ENCODE results near the gene INPP5K.
"Not testable (repeated sequence)": the region's sequence is repeated elsewhere in the genome, so short reads cannot be mapped to it uniquely, and the experiment has no call there.

Gene INPP5K

DNA sequence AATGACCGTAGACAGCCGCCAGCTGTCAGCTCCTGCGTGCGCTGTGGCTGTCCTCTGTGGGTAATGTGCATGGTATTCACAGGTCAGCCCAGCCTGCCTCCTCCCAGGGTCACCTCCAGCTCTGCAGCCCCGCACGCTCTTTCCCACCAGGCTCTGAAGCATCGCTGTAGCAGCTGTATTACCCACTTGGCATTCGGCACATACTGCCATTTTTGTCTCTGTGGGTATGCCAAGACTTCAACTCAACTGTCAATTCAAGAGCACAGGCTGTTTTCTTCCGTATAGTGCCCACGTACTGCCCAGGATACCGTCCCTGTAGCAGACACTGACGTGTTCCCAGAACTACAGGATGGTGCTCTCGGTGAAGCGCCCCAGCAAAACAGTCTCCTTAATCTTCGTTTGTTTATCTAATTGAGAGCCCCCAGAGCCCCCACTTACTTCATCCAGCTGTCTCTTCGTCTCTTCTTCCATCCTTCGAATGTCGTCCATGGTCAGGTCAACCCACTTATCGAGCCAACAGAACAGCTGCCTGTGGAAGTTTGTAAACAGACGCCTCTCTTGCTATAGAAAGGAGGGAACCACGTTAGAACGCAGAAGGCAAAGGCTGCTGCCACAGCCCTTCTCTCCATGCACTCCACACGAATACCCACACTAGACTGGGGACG, 17.4 kb upstream of the INPP5K start:
- no peak overlapping the region for H3K4me3 ChIP-seq (ENCODE audit: low read depth, low read length)
- no peak for DNase-seq (ENCODE audit: low read depth, low spot score)
- in situ Hi-C loops (cut with HindIII; ENCODE audit: low sequenced_read_pairs): no loop called here
- TF ChIP-seq, protein P1, sequence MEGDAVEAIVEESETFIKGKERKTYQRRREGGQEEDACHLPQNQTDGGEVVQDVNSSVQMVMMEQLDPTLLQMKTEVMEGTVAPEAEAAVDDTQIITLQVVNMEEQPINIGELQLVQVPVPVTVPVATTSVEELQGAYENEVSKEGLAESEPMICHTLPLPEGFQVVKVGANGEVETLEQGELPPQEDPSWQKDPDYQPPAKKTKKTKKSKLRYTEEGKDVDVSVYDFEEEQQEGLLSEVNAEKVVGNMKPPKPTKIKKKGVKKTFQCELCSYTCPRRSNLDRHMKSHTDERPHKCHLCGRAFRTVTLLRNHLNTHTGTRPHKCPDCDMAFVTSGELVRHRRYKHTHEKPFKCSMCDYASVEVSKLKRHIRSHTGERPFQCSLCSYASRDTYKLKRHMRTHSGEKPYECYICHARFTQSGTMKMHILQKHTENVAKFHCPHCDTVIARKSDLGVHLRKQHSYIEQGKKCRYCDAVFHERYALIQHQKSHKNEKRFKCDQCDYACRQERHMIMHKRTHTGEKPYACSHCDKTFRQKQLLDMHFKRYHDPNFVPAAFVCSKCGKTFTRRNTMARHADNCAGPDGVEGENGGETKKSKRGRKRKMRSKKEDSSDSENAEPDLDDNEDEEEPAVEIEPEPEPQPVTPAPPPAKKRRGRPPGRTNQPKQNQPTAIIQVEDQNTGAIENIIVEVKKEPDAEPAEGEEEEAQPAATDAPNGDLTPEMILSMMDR (IDR thresholded peaks at IDR 0.05; ENCODE audit: low read depth, low read length): no peak

DNA sequence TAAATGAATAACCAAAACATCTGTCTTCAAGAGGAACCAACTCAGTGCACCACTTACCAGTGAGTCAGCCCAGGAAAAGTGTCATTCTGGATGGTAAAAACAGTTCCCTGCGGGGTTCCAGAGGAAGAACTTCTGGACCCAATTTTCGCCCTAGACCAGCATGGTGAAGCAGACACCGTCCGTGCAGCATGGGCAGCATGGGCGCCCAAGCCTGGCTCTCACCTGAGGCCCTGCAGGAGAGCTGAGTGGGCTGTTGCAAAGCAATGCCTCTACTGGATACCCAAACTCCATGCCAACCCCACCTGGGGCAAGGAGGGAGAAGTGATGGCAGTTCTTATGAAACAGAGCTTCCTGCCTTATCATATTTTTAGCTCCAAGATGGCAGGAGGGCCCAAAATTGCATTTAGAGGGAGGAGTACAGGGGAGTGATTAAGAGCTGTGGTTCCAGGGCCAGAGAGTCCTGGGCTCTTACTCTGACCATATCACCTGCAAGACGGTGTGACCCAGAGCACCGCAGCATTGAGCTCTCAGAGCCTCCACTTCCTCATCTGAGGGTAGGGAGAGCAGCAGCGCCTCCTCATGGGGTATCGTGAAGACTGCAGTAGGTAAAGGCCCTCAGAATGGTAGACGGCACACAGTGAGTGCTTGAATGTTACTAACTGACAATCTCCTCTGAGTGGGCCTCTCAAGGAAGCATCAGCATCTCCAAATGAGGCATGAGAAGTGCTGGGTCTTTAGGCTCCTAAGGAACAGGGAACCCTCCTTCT, 16.6 kb upstream of the INPP5K start:
- DNase-seq (ENCODE audit: low read depth, low spot score): no peak
- in situ Hi-C loops (cut with HindIII; ENCODE audit: low sequenced_read_pairs): no loop called here
- TF ChIP-seq, protein P1 (IDR thresholded peaks at IDR 0.05; ENCODE audit: low read depth, low read length): peak; percentile 35
- no peak overlapping the region for H3K4me3 ChIP-seq (ENCODE audit: low read depth, low read length)

DNA sequence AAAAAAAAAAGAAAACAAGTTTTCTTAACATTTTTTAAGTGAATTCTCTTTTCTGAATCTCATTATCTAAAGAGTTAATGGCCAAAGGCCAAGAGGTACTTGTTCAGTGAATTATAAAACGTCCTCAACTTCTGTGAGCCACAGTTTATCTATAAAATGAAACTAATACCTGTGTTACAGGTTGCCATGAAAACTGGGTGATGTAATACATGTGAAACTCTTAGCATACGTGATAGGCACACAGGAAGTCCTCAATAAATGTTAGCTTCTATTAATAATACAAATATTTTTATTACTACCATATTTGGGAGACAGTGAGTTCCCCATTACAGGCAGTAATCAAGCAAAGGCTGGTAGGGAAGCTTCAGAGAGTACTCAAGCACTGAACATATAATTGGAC, 13.5 kb upstream of the INPP5K start:
- TF ChIP-seq, protein P1 (IDR thresholded peaks at IDR 0.05; ENCODE audit: low read depth, low read length): no peak
- DNase-seq (ENCODE audit: low read depth, low spot score): no peak
- in situ Hi-C loops (cut with HindIII; ENCODE audit: low sequenced_read_pairs): no loop called here
- H3K4me3 ChIP-seq (ENCODE audit: low read depth, low read length): no peak overlapping the region

DNA sequence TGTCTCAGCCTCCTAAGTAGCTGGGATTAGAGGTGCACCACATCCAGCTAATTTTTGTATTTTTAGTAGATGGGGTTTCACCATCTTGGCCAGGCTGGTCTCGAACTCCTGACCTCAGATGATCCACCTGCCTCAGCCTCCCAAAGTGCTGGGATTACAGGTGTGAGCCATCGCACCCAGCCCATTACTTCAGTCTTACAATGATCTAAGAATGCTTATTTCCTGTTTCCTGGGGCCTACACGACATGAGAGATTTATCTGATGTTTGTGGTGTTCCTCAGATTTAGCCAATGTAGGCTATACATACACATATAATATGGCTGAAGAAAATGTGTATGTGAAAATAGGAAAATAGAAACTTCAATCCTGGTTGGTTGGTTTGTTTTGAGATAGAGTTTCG, 10.5 kb upstream of the INPP5K start:
- DNase-seq (ENCODE audit: low read depth, low spot score); in situ Hi-C loops (cut with HindIII; ENCODE audit: low sequenced_read_pairs); H3K4me3 ChIP-seq (ENCODE audit: low read depth, low read length): not testable (repeated sequence)

DNA sequence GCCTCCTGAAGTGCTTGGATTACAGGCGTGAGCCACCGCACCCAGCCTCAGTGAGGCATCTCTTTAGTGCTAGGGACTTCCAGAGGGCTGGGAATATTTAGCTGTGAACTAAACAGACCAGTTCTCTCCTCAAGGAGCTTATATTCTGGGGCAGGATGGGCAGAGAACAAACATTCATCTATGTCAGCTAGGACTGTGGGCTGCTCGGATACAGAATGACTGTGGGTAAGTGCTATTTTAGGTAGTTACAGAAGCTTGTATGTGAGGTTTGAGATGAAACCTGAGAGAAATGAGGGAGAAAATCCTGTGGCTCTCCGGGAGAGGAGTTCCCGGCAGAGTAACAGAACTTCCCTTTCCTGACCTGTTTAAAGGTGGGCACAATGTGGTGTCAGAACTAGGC, 6.2 kb upstream of the INPP5K start:
- no peak overlapping the region for H3K4me3 ChIP-seq (ENCODE audit: low read depth, low read length)
- DNase-seq (ENCODE audit: low read depth, low spot score): no peak
- in situ Hi-C loops (cut with HindIII; ENCODE audit: low sequenced_read_pairs): no loop called here
- TF ChIP-seq, protein P1 (IDR thresholded peaks at IDR 0.05; ENCODE audit: low read depth, low read length): no peak

DNA sequence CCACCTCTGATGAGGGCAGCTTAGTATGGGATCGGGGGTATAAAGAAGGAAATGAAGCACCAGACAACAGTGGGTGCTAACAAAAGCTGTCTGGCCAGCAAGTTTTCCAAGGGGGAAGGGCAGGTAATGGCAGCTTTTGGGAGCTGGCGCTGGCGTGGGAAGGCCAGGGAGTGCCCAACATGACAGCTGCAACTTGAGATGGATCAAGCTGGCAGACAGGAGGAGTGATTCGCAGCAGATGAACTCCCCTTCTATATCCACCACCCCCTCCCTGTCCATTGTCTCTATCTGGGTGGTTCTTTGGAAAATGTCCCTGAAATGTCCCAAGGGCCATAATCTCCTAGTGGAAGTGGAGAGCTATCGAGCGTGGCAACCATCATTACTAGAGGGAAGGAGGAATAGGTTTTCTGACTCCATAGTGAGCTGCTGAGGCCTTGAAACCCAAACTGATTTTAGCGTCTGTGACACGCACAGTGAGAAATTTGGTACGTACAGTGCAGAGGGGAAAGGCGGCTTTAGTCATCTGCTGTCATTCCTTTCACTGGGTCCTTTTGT, 4.8 kb upstream of the INPP5K start:
- TF ChIP-seq, protein P1 (IDR thresholded peaks at IDR 0.05; ENCODE audit: low read depth, low read length): no peak
- in situ Hi-C loops (cut with HindIII; ENCODE audit: low sequenced_read_pairs): no loop called here
- DNase-seq (ENCODE audit: low read depth, low spot score): no peak
- no peak overlapping the region for H3K4me3 ChIP-seq (ENCODE audit: low read depth, low read length)

DNA sequence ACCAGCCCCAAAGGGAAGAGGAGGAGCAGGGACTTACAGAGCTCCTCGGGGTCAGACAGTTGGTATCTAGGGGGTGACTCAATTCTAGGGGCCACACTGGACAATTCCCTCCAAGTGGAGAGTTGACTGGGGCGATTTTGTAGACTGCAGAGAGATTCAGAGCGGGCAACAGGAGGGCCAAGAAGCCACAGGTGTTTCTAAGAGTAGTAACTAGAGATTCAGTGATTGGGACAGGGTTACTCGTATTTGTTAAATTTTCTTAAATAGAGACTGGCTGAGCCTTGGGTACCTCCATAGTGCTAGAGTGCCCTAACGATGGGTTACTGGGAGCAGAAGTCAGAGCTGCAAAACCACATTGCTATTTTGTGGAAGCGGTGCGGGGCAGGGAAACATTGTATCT, 3.3 kb upstream of the INPP5K start:
- no peak overlapping the region for H3K4me3 ChIP-seq (ENCODE audit: low read depth, low read length)
- no peak for DNase-seq (ENCODE audit: low read depth, low spot score)
- TF ChIP-seq, protein P1 (IDR thresholded peaks at IDR 0.05; ENCODE audit: low read depth, low read length): no peak
- in situ Hi-C loops (cut with HindIII; ENCODE audit: low sequenced_read_pairs): no loop called here

Measured in astrocyte of the spinal cord (primary cell).